CD4-positive, alpha-beta T cell treated with Interferon alpha-2 for 1 hour (primary cell): ENCODE measurements around the gene AKAP1.

ENCODE experiments used
- DNase-seq, 2 donors: peaks; one replicate each; pipeline ENCODE4 v3.0.0-alpha.2; 2020 to 2022

The AKAP1 gene

GRCh38 chr17:57132663-57133062 is 47.6 kb downstream of the AKAP1 start:
- no peak for DNase-seq

- DNase-seq, result no peak
Measured at GRCh38 chr17:57133486-57133885, 48.4 kb downstream of the AKAP1 start.

DNA sequence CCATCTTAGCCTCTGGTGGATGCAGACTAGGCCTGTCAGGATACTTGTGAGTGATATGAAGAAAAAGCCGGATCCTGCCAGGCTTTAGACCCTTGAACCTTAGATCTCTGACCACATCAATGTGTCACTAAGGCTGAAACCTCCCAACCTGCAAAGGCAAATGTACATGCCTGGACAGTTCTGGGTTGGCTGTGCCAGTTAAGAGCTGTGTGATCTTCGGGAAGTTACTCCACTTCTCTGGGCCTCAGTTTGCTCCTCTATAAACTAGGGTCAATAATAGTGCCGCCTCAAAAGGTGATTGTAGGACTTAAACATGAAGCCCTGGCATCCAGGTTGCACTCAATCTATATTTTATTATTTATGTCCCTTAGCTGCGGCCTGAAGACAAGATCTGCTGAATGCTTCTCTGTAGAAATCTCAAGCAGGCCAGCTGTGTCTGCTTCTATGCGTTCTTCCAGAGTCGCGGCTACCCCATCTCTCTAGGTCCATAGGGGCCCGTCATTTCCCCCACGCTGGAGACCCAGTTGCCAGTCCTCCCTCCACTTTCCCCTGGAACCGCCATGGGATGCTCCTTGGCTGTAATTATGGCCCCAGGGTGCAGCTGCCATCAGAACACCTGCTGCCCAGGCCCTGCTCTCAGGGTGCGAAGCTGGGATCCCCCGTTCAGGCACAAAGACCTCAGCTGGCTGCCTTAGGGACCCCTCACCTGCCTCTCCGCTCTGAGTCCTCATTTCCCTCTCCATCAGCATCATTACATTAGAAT is 50.2 kb downstream of the AKAP1 start:
- DNase-seq, result no peak

DNA sequence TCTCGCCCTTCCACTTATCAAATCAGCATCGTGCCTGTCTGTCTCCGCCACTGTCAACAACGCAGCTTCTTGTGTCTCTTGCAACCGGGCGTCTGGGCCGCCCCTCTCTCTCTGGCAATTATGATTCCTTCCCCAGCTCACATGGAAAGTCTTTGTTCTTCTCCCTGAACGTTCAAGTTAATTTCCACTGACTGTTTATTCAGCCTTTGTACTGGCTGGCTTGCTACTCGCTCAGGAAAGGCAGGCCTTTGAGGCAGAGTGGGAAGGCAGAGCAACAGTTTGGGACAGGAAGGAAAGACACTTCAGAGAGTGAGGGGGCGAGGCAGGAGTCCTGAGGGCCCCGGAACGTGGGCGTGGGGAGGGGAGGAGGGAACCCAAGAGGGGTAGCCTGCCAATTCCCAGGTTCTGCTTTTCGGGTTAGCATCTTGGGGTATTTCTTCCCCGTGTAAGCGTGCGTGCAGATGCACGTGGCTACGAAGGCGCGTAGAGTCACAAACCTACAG is 50.8 kb downstream of the AKAP1 start:
- no peak for DNase-seq

GRCh38 chr17:57136355-57136754 is 51.3 kb downstream of the AKAP1 start:
- DNase-seq, result no peak

DNA sequence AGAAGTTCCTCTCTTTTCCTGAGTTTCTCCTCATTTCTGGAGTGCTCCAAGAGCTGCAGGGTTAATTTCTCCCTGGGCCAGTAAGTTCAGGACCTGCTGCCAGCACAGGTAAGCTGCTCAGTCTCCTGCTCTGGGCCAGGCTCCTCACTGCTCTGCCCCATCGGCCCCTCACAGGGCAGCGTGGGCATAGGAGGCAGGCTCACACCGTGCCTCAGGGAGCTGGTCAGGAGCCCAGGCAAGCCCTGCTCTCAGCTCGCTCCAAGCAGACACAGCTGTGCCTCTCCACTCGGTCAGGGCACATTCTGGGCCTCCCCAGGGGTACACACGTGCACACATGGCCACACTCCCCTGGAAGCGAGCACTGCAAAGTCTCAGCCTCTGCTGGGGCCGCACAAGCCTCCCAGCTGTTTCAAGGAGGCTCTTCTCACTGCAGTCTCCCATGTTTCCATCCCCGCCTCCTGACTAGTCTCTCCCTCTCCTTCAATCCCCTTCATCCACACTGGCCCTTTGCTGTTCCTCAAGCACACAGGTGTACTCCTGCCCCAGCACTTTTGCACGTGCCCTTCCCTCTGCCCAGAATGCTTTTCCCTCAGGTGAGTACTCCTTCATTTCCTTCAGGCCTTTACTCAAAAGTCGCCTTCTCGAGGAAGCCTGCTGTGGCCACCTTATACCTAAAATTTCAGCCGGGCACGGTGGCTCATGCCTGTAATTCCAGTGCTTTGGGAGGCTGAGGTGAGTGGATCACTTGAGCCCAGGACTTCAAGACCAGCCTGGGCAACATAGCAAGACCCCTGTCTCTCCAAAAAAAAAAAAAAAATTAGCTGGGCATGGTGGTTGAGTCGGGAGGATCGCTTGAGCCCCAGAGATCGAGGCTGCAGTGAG is 53.2 kb downstream of the AKAP1 start:
- DNase-seq, result no peak

GRCh38 chr17:57138956-57139576 is 54.0 kb downstream of the AKAP1 start:
- DNase-seq, result no peak

DNA sequence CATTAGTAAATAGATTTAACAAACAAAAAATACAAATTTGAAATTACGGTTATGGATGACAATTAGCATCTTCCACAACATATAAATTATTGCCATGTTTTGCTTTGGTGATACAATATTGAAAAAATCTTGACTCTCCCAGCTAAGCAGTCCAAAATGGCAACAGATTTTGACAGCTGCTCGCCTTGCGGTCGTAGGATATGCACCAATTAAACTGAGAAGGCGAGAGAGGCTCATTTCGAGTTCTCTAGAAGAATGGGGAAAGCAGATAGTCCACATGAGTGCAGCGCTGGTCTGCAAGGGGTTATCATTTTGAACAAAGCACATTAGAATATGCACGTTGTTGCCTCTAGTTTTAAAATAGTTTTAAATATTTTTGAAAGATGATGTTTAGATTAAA is 55.3 kb downstream of the AKAP1 start:
- no peak for DNase-seq

DNA sequence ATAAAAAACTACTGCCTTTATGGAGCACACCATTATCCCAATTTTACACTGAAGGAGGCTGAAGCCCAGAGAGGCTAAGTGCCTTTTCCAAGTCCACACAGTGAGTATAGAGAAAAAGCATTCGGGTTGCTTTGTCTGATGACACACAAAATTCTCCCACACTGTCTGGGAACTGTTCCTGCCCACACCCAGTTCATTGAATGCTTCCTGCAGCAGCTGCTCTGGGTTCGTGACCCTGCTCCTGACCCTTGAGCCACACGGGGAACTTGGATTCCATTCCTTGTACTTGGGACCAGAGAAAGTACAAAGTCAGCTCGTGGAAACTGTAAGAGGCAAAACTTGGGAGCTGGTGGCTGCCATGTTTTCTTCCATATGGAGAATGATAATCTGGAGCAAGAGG is 57.9 kb downstream of the AKAP1 start:
- no peak for DNase-seq

DNA sequence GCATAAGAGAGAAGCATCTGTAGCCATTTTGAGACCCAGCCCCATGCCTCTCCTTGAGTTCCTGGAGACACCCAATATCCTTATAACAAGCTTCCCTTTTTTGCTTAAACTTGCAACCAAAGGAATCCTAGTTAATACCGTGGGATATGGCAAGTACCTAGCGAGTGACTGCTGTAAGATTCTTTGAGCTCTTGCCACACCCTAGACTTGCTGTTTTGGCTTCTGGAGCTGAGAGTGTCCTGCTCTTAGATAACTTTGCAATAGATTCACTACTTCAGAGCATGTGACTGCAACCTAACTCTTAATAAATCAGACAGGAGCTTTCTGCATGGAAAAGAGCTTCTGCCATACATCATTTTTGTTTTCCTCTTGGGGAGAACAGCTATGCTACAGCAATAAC is 58.3 kb downstream of the AKAP1 start:
- DNase-seq, result no peak

GRCh38 chr17:57143919-57144318 is 58.9 kb downstream of the AKAP1 start:
- no peak for DNase-seq

DNA sequence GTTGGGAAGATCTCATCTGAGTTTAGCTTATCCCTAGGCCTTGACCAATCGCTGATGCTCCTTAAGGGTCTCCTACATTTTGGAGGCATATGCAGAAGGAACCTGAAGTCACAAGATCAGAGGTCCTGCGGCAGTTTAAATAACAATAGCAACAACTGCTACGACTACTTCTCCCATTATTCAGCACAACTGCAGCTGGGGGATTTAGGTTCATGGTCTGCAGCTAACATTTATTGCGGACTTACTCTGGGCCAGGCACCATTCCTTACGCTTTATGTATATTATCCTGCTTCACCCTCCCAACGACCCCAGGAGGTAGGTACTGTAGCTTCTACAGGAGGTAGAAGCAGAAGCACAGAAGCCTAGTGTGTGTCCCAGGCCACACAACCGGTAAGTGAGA is 59.5 kb downstream of the AKAP1 start:
- no peak for DNase-seq

- no peak for DNase-seq
Measured at GRCh38 chr17:57145347-57145746, 60.3 kb downstream of the AKAP1 start.

DNA sequence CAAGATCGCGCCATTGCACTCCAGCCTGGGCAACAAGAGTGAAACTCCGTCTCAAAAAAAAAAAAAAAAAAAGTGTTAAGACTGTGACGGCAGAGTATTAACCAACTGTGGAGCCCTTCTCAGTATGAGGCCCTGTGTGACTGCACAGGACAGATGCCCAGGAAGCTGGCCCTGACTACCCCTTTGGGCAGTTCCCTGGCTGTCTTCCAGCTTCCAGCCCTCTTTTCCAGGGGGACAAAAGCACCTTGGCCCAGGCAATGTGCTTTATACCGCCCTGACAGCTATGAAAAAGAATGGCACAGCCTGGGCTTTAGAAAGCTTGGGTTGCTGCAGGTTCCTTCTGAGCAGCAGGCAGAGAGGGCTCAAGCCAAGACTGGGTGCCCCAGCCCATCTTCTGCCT is 61.2 kb downstream of the AKAP1 start:
- no peak for DNase-seq

DNA sequence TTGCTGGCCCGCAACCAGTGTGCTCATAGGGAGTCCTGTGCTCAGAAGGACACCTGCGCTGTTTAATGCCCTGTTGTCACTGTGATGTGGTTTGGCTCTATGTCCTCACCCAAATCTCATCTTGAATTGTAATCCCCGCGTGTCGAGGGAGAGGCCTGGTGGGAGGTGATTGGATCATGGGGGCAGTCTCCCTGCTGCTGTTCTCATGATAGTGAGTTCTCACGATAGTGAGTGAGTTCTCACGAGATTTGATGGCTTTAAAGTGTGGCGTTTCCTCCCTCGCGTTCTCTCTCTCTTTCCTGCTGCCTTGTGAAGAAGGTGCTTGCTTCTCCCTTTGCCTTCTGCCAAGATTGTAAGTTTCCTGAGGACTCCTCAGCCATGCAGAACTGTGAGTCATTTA is 66.8 kb downstream of the AKAP1 start:
- DNase-seq, result no peak

- DNase-seq, result no peak
Measured at GRCh38 chr17:57152967-57153528, 68.0 kb downstream of the AKAP1 start.

GRCh38 chr17:57154921-57155320 is 69.9 kb downstream of the AKAP1 start:
- DNase-seq, result no peak

GRCh38 chr17:57158325-57158724 is 73.3 kb downstream of the AKAP1 start:
- DNase-seq, result no peak

- no peak for DNase-seq
Measured at GRCh38 chr17:57158795-57159194, 73.7 kb downstream of the AKAP1 start.

GRCh38 chr17:57160624-57161023 is 75.6 kb downstream of the AKAP1 start:
- no peak for DNase-seq

- DNase-seq, result no peak
Measured at GRCh38 chr17:57164814-57165213, 79.8 kb downstream of the AKAP1 start.

DNA sequence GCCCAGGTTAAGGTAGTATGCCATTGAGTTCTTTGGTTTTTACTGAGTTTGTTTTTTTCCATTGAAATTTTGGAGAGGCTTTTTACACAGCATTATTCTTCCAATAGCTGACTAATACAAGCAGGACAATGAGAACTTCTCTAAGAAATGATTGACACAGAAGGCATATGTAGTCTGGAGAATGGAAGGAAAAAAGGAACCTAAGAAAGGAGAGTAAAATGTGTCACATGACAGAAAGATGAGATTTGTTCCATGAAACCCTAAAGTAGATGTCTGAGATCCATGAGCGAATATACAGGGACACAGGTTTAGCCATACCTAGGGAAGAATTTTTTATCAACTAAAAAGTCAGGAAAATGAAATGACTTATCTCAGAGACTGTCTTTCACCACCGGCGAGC is 80.7 kb downstream of the AKAP1 start:
- DNase-seq, result no peak

GRCh38 chr17:57166803-57167202 is 81.8 kb downstream of the AKAP1 start:
- DNase-seq, result no peak
